SH-SY5Y (cell line): ENCODE measurements around the gene CREB3.

ENCODE experiments used
- GATA2 ChIP-seq: IDR thresholded peaks from 2 replicates; pipeline ENCODE4 v1.6.1; 2011; ENCODE audit warnings: mild to moderate bottlenecking, low read depth, low read length
- GATA3 ChIP-seq: IDR thresholded peaks from 2 replicates; pipeline ENCODE4 v1.6.1; 2011; ENCODE audit warnings: low read depth, mild to moderate bottlenecking, low read length, moderate library complexity

- TF ChIP-seq GATA2 (no peak), GATA3 (no peak)
Measured at GRCh38 chr9:35714123-35714522, 18.3 kb upstream of the CREB3 start.
